Measurements from ENCODE around the gene NRROS.

GRCh38 chr3:196655496-196655895, 16.0 kb downstream of the NRROS start:
- no peak for TF ChIP-seq RERE (CRISPR knock-in tag; IDR thresholded peaks at IDR 0.05; ENCODE audit: low read depth)
- no peak for TF ChIP-seq SIN3A (IDR thresholded peaks at IDR 0.05; ENCODE audit: borderline replicate concordance, low read depth, low read length)
- TF ChIP-seq ZNF781 (CRISPR knock-in tag; IDR thresholded peaks at IDR 0.05; ENCODE audit: borderline replicate concordance, not compliant biosample characterization): no peak
- no peak for TF ChIP-seq TAF1 (CRISPR knock-in tag; IDR thresholded peaks at IDR 0.05)

All from HepG2 (cell line).